ENCODE data around the gene LRRC47. TPM values are rescaled to one million over a fixed set of nuclear protein-coding genes. Genes with fewer than 3 reads are reported as not detected.
A peak's percentile ranks its signal among the peaks of the same experiment; 100 is the strongest.

LRRC47 gene
- total RNA-seq, 1 donor from 2014 or later: 38.9 TPM

- peak overlapping the region; percentile 78 for H3K4me3 ChIP-seq (ENCODE audit: low read depth, low read length)
- DNase-seq (ENCODE audit: low read depth): no peak
- TF ChIP-seq CTCF (conservative IDR thresholded peaks at IDR 0.05; ENCODE audit: low read depth, low read length): no peak
These were observed 49.9 kb downstream of the LRRC47 start for GRCh38 chr1:3746389-3746829.

GRCh38 chr1:3745590-3746381, 50.5 kb downstream of the LRRC47 start:
- H3K4me3 ChIP-seq (ENCODE audit: low read depth, low read length): peak overlapping the region; percentile 78
- no peak for DNase-seq (ENCODE audit: low read depth)
- no peak for TF ChIP-seq CTCF (conservative IDR thresholded peaks at IDR 0.05; ENCODE audit: low read depth, low read length)

- no peak for TF ChIP-seq CTCF (conservative IDR thresholded peaks at IDR 0.05; ENCODE audit: low read depth, low read length)
- no peak for DNase-seq (ENCODE audit: low read depth)
- no peak overlapping the region for H3K4me3 ChIP-seq (ENCODE audit: low read depth, low read length)
These were observed 51.2 kb downstream of the LRRC47 start for GRCh38 chr1:3745071-3745470.

GRCh38 chr1:3744646-3745045, 51.7 kb downstream of the LRRC47 start:
- DNase-seq (ENCODE audit: low read depth): no peak
- no peak overlapping the region for H3K4me3 ChIP-seq (ENCODE audit: low read depth, low read length)
- TF ChIP-seq CTCF (conservative IDR thresholded peaks at IDR 0.05; ENCODE audit: low read depth, low read length): no peak

- no peak overlapping the region for H3K4me3 ChIP-seq (ENCODE audit: low read depth, low read length)
- no peak for TF ChIP-seq CTCF (conservative IDR thresholded peaks at IDR 0.05; ENCODE audit: low read depth, low read length)
- DNase-seq (ENCODE audit: low read depth): no peak
These were observed 52.5 kb downstream of the LRRC47 start for GRCh38 chr1:3743826-3744225.

- H3K4me3 ChIP-seq (ENCODE audit: low read depth, low read length): no peak overlapping the region
These were observed 52.9 kb downstream of the LRRC47 start for GRCh38 chr1:3743421-3743820.

More at GRCh38 chr1:3743421-3743820, 52.9 kb downstream of the LRRC47 start:
- no peak for DNase-seq (ENCODE audit: low read depth)
- TF ChIP-seq CTCF (conservative IDR thresholded peaks at IDR 0.05; ENCODE audit: low read depth, low read length): no peak
